K562 (cell line): ENCODE results near the gene RANBP3. TPM values are rescaled to one million over a fixed set of nuclear protein-coding genes. Genes with fewer than 3 reads are reported as not detected.

ENCODE experiments used
- CUX1 ChIP-seq: fragments of 200-800 bp; sonication (Bioruptor generic); IDR thresholded peaks from 2 replicates; pipeline ENCODE4 v1.6.1; 2016; ENCODE audit warnings: missing genetic modification characterization, missing compliant biosample characterization
- FOXK1 ChIP-seq: sonication (generic); formaldehyde crosslinking; IDR thresholded peaks from 2 replicates; pipeline ENCODE4 v1.8.0; 2022; ENCODE audit warnings: missing genetic modification reagents, mild to moderate bottlenecking, borderline replicate concordance
- LARP7 ChIP-seq: fragments of 450-650 bp; IDR thresholded peaks from 2 replicates; pipeline ENCODE4 v1.6.1; 2016
- ZNF408 ChIP-seq: fragments of 250-450 bp; sonication (Bioruptor Pico); IDR thresholded peaks from 2 replicates; pipeline ENCODE4 v1.4.0; 2020; ENCODE audit warnings: low read depth, mild to moderate bottlenecking, moderate library complexity
- polyA plus RNA-seq, 8 experiments: library from polyadenylated mRNA; depleted of rRNA in 4 of 8; stranded (reverse) in 5 of 8; unstranded in 3 of 8; fragments of >200 nt; fragmentation: Nextera tagmentation in 2 of 8; fragmentation: Illumina TruSeq in 1 of 8; extraction: Ambion mirVana in 2 of 8; extraction: Trizol in 1 of 8; gene quantifications; 2 replicates each; pipeline versions ENCODE4 v1.2.1 to v1.2.3, GENCODE V29; 2011 to 2014; ENCODE audit warnings: inconsistent platforms in 1 of 8, missing spikeins in 1 of 8
- total RNA-seq, 7 experiments: library from RNA; depleted of rRNA in 6 of 7; stranded (reverse); fragments of >200 nt in 6 of 7; fragmentation: Illumina TruSeq in 2 of 7; extraction: Trizol in 2 of 7; gene quantifications; 2 replicates each; pipeline versions ENCODE4 v1.2.1 to v1.2.3, GENCODE V29; 2011 to 2021; ENCODE audit warnings: low replicate concordance in 1 of 7

The RANBP3 gene
- total and polyA plus RNA-seq, 9 of the 15 experiments (the other 6 are each of a cell fraction or from before 2014, with no cell fraction given), result 0.90 to 95.1 (median 63.2) TPM

GRCh38 chr19:5978606-5979552 lies 939 bp upstream of the RANBP3 start (continued):
- TF ChIP-seq CUX1 (CRISPR knock-in tag), result peak; percentile 35; the same call in 1 of the 2 replicates
- no peak for TF ChIP-seq FOXK1 (CRISPR knock-in tag)
- no peak for TF ChIP-seq ZNF408 (CRISPR knock-in tag)
- no peak for TF ChIP-seq LARP7
